Cardiac septum (tissue), 1 donor: ENCODE data around the gene RGS9BP. TPM values are rescaled to one million over a fixed set of nuclear protein-coding genes. Genes with fewer than 3 reads are reported as not detected.

ENCODE experiments used
- DNase-seq: peaks from one replicate; pipeline ENCODE4 v3.0.0-alpha.2; 2020; ENCODE audit warnings: low spot score
- intact Hi-C: fragments of 100-400 bp; cut with DNase I; formaldehyde crosslinking; loops from one replicate; pipeline ENCODE4 v1.14.0; 2022
- total RNA-seq: library from RNA; stranded (reverse); fragmentation: NEBNext Ultra II Directional; extraction: Animal tissue kit (Norgen Biotek cat#: 25700); gene quantifications from one replicate; pipeline ENCODE4 v1.2.1, GENCODE V29; 2021
- donor health status: DM: no; HTN: no; CAD: no.

RGS9BP gene
- total RNA-seq, 1 donor from 2014 or later, result 1.5 TPM

DNA sequence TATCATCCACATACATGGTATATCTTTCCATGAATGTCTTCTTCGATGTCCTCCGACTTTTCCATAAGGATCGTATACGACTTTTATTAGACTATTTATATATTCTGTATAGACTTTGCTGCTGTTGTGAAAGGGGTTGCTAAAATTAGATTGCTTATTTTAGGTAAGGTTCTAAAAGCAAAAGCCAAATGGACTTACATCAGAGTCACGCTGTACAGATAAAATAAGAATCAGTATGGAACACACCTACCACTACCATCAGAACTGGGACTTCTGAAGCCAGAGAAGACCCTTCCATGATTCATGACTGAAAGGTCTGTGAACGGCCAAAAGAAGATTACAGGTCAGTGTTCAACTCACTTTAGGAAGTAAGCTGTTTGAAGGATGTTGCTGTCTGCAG, 9.6 kb upstream of the RGS9BP start:
- intact Hi-C loops, result no loop called here
- DNase-seq, result no peak

DNA sequence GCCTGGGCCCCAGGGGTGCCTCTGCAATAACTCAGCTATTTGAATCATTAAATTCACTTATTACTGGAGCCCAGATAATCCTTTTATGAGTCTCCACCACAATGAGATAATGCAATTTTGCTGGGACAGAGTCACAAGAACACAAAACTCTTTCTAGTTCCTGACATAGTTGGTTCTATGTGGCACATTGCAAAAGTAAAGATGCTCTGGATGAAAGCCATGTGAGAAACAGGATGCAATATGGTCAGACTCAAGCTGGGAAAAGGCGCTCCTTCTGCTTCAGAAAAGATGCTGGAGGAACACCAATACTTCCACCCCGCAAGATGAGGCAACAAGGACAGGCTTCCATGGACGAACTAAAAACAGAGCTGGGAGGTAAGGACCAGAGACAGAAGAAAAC, 6.3 kb upstream of the RGS9BP start:
- intact Hi-C loops, result no loop called here
- DNase-seq, result no peak

DNA sequence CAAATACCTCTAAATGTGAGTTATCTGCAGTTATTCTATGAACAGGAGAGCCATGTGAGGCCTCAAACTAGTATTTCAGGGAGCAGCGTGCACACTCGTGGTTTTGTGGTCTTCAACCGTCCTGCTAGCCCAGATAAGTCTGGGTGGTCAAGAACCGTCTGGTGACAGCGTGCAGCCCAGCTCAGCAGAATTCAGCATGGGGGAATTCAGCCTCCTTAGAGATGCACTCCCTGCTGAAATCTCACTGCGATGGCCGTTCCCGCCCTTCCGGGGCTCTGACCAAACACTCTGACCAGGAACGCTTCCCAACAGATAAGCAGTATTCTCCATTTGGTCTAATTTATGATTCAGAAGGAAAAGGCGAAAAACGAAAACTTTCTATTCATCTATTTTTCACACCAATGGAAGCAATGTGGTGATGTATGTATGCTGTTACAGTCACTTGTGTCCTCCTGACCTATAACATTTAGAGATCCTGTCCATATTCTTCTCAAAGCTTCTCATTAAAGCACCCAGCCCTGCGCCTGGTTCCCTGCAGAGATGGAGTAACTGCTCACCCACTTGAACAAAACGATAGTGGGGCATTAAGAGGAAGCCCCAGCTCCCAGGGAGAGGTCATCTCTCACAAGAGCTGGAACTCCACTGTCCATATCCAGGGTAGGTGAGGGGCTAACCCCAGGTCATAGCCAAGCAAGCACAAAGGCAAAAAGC, 3.6 kb upstream of the RGS9BP start:
- intact Hi-C loops, result no loop called here

DNA sequence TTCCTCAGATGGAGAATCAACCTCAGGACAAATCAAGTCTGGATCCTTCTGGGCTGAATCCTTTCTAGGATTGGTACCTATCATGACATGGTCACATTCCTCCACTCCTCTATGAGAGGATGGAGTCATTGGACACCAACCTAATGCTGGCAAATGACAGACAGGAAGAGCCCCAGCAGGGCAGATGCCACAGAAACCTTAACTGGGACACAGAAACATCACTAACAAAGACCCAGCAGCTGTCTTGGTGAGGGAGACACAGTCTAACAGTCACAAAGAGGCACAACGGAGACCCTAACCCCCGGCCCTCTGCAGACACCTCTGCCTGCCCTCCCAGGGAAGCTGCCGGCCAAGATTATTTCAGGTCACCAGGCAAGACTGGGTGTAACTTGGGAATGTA, 2.8 kb upstream of the RGS9BP start:
- intact Hi-C loops, result no loop called here
- DNase-seq, result no peak

More for the DNA sequence above, 3.6 kb upstream of the RGS9BP start:
- no peak for DNase-seq

DNA sequence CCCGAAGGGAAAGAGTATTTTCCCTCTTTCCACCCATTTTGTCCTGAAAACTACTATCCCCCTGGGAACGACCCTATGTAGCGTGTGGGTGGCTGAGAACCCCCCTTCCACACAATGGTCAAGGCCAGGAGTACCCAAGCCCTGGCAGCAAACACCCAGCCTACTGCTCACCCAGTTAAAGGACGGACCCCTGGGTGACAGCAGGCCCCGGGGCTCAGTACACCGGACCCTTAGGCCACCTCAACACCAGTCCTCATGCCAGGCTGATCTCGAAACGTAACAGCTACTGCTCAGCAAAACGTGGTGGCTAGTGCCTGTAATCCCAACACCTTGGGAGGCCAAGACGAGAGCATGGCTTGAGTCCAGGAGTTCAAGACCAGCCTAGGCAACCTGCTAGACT, 2.1 kb upstream of the RGS9BP start:
- no peak for DNase-seq
- intact Hi-C loops, result no loop called here

DNA sequence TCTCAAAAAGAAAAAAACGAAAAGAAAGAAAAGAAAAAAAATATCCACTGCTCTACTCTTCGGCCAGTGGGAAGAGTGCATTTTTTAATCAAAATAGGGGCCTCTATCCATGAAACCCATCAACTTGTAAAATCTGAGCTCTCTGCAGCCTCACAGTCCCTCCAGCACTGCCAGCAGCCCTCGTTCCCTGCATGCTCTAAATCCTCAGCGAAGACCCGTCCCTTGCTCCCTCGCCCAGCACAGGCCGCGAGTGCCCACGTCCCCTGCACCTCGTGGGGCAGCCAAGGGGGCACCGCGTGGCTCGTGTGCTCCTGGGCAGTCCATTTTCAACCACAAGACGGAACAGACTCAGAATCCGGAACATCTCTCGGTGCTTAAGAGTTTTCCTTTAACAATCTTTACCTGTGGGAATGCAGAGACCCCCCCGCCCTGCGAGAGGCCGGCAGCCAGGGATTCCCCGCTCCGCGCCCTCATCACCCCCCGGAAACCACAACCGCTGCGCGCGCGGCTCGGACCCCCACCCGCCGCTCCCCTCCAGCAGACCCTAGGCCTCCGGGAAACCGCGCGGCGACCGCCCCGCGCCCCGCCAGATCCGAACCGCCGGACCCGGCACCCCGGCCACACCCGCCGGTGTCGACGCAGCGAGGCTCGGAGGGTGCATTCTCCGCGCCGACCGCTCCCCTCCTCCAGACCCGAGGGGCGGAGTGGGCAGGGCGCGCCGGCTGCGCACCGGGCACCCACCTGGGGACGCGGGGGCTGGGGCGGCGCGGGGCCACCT, 1.3 kb upstream of the RGS9BP start:
- no peak for DNase-seq
- intact Hi-C loops, result loop anchor here (2.0 kb wide), 1 partner anchor 16 kb away; the partner anchor contains the start of gene NUDT19

DNA sequence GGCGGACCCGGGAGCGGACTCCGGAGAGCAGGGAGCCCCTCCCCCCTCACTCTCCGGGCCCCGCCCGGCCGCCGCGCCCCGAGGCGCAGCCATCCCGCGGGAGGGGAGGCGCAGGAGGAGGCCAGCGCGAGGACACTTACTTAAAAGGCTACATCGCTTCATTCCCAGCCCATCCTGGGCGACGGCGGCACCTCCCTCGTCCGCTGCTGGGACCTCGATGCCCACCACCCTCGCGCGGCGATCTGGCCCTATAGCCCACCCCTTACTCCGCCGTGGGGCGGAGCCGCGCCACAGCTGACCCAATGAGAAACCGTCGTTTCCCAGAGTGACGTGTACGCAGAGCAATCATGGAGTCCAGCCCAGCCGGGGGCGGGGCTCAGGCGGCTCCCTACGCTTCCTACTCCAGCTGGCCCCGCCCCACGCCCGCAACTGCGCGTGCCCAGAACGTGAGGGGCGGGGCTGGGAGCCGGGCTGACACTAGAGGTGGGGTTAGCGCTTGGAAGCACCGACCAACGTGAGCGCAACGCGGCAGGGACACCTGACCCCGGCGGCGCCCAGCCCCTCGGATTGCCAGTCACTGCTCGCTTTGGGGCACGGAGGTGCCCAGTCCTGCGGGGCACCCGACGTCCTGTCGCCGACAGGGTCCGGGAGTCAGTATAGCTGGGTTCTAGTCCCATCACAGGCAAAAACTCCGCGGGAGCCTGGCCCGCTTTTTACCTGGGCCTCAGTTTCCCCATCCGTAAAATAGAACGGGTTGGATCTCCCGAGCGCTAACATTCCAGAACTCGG, 523 bp upstream of the RGS9BP start, which contains the start of gene ANKRD27:
Gene ANKRD27 (minus strand): TSS at position 250 of the 789 bp plus-strand sequence. CDS start 16,165 bp downstream, outside the sequence.
- intact Hi-C loops, result loop anchor here (2.0 kb wide), 1 partner anchor 16 kb away; the partner anchor contains the start of gene NUDT19
- peak; percentile 99 for DNase-seq

DNA sequence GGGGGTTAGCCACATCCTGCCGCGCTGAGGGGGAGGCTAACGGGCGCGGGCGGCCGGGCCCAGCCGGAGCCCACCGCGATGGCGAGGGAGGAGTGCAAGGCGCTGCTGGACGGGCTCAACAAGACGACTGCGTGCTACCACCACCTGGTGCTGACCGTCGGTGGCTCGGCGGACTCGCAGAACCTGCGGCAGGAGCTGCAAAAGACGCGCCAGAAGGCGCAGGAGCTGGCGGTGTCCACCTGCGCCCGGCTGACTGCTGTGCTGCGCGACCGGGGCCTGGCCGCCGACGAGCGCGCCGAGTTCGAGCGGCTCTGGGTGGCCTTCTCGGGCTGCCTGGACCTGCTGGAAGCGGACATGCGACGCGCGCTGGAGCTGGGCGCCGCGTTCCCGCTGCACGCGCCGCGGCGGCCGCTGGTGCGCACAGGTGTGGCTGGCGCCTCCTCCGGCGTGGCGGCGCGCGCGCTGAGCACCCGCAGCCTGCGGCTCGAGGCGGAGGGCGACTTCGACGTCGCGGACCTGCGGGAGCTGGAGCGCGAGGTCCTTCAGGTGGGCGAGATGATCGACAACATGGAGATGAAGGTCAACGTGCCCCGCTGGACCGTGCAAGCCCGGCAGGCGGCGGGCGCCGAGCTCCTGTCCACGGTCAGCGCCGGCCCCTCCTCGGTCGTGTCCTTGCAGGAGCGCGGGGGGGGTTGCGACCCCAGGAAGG, 692 bp downstream of the RGS9BP start:
- intact Hi-C loops, result no loop called here
- no peak for DNase-seq

DNA sequence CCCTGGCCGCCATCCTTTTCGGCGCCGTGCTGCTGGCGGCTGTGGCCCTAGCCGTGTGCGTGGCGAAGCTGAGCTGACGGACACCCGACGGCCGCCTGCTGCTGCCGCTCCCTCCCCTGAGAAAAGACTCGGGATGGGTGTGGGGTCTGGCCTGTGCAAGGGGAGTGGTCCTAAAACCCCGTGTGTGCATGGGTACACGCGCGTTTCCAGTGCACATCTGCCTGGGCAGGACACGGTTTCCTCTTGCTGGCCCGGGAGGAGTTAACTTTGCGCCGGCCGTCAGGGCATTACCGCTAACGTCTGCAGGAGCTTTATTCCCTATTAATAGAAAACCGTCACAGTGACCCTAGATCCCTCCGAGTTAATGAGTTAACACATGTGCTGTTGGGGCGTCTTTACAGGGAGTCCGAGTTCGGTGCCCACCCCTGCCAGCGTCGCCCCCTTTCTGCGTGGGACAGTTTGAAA, 1.3 kb downstream of the RGS9BP start:
- intact Hi-C loops, result no loop called here
- no peak for DNase-seq

DNA sequence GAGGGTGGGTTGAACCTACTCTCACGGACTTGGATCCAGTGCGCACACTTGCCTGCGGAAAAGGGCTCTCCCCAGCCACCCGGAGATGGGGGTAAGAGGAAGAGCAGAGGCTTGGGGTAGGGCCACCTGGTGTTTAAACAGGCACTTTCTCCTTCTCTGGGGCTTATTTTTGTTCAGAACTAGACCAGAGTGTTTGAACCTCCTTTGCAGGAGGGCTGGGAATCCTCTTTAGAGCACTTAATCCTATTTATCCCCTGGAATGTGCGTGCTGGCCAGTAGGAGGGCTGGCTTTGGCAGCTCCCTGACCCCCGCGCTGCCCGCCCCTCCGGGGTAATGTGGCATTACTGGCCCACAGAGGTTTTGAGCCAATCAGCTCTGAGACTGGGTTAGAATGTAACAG, 2.0 kb downstream of the RGS9BP start:
- no peak for DNase-seq
- intact Hi-C loops, result no loop called here

DNA sequence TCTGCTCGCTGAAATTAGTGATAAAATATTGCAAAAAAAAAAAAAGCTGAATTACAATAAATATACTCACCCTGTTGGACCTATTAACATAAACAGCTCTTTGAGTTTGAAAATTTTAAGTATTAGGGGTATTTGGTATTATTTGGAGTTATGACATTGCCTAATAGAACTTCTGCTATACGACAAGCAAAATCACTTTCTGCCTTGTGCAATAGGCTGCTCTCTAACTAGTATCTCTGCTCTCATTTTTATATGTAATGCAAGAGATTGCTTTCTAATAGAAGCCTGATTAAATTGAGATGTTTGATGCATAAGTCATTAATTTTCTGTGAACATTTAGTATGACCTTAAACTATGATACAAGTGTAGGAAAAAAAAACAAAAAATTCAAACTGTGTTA, 5.3 kb downstream of the RGS9BP start:
- intact Hi-C loops, result no loop called here
- no peak for DNase-seq

DNA sequence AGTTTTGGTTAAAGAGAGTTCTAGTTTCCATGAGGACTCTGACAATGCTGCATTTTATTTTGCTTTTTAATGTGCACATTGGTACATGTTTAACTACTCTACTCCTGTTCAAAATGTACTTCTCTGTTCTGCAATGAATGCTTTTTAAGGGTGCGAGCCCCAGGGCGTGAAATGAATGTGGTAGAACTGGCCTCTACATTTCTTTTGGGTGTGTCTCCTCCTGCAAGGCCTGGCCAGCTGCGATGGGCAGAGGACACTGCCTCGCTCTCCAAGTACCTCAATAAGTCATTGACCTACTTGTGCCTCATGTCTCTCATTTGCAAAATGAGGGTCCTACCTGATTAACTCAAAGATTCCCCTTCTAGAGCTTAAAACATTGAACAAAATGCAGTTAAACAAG, 6.7 kb downstream of the RGS9BP start:
- DNase-seq, result no peak

DNA sequence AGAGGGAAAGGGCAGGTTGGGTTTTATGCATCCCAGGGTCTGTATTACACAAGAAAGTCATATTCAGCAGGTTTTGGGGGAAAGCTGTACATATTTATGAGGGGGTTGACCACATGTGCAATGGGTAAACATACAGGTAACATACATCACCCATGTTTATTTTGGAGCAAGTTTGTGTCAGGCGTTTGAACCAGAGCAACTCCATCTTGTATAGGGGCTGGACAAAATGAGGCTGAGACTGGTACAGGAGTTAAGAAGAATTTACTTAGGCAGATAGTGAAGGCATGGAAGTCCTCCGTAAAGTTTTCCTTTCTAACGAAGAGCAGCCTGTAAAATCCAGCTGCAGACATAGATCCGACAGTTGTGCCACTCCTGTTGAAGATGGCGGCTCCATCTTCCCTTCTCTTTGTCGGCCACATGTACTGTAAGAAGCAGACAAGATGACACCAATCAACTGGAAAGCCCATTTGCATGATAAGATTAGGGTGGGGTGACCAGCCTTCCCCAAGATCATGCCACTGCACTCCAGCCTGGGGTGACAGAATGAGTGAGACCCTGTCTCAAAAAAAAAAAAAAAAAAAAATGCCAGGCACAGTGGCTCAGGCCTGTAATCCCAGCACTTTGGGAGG, 11.3 kb downstream of the RGS9BP start:
- intact Hi-C loops, result no loop called here
- DNase-seq, result no peak

More for the DNA sequence above, 6.7 kb downstream of the RGS9BP start:
- intact Hi-C loops, result no loop called here

DNA sequence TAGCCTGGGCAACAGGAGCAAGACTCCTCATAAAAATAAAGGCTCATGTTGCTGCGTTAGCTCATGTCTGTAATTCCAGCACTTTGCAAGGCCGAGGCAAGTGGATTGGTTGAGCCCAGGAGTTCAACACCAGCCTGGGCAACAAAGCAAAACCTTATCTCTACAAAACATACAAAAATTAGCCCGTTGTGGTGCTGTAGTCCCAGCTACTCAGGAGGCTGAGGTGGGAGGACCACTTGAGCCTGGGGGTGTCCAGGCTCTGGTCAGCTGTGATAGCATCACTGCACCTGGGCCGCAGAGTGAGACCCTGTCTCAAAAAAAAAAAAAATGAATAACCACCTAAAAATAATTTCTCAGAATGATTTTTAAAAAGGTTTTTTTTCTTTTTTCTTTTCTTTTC, 12.0 kb downstream of the RGS9BP start:
- intact Hi-C loops, result no loop called here
- DNase-seq, result no peak

DNA sequence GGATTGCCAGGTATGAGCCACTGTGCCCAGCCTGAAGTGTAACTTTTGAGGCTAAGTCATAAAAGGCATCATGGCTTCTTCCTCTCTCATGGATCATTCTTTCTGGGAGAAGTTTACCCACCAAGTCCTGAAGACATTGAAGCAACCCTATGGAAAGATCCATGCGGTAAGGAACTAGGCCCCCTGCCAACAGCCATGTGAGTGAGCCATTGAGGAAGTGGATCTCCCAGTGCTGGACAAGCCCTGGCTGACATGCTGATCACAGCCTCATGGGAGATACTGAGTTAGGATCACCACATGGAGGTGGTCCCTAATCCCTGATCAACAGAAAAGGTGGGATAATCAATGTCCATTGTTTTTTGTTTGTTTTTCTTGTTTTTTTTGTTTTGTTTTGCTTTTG, 12.7 kb downstream of the RGS9BP start:
- no peak for DNase-seq
- intact Hi-C loops, result no loop called here

DNA sequence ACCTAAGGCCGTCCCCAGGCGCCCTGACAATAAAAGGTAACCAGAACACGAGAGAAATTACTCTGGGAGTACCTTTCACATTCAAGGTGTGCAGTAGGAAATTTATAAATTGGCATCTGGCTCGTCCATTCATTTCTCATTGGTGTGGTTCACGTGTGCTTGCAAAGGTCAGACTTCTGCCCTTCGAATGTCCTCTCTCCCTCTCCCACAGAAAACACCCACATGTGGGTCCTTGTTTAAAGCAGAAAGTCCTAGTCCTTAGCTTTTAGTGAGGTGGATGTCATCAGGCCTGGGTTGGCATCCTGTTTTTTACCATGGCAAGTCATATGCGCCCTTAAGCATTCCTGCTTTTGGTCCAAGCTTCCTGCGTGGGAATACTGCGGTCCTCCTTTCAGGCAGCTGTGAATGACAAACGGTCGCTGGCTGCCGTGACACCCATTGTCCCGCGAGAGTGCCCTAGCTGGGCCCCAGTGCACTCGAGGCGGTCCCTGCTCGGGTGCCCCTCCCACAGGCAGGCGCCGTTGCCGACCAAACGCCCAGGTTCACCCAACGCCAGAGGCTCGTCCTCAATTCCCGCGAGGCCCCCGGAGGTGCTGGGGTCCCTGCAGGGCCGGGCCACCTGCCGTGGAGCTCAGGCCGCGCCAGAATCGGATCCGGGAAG, 15.8 kb downstream of the RGS9BP start, which contains the start of gene NUDT19:
Gene NUDT19 (plus strand): TSS at position 531 of the 661 bp plus-strand sequence. CDS start 140 bp downstream, outside the sequence.
- intact Hi-C loops, result loop anchor here (2.0 kb wide), 1 partner anchor 17 kb away; the partner anchor contains the start of genes ANKRD27 and RGS9BP
- DNase-seq, result peak; percentile 89

DNA sequence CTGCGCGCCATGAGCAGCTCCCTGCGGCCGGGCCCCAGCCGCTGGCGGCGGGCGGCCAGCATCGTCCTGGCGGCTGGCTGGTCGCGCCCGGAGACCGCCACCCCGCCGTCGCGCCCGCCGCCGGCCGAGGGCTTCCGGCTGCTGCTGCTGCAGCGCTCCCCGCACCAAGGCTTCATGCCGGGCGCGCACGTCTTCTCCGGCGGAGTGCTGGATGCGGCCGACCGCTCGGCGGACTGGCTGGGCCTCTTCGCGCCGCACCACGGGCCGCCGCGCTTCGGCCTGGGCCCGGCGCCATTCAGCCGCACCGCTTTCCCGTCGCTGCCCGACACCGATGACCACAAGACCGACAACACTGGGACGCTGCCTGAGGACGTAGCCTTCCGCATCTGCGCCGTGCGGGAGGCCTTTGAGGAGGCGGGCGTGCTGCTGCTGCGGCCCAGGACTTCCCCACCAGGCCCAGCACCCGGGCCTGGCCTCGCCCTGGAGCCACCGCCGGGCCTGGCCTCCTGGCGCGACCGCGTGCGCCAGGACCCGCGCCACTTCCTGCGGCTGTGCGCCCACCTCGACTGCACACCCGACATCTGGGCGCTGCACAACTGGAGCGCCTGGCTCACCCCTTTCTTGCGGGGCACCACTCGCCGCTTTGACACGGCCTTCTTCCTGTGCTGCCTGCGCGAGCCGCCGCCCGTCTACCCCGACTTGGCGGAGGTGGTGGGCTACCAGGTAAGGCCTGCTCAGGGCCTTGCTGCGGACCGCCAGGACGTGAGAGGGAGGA, 16.5 kb downstream of the RGS9BP start:
- intact Hi-C loops, result loop anchor here (2.0 kb wide), 1 partner anchor 17 kb away; the partner anchor contains the start of genes ANKRD27 and RGS9BP
- peak; percentile 91 for DNase-seq
